GM12872 (cell line): Measurements from ENCODE around the gene ZNF813.

Experiments used
- TF ChIP-seq, protein P1 (sequence below): IDR thresholded peaks from 3 replicates; pipeline ENCODE4 v1.5.1; 2011; ENCODE audit warnings: low read depth, mild to moderate bottlenecking, low read length, moderate library complexity; ENCODE audit not compliant: insufficient read depth

Gene ZNF813

GRCh38 chr19:53518121-53518520 is 50.6 kb downstream of the ZNF813 start:
- TF ChIP-seq, protein P1, sequence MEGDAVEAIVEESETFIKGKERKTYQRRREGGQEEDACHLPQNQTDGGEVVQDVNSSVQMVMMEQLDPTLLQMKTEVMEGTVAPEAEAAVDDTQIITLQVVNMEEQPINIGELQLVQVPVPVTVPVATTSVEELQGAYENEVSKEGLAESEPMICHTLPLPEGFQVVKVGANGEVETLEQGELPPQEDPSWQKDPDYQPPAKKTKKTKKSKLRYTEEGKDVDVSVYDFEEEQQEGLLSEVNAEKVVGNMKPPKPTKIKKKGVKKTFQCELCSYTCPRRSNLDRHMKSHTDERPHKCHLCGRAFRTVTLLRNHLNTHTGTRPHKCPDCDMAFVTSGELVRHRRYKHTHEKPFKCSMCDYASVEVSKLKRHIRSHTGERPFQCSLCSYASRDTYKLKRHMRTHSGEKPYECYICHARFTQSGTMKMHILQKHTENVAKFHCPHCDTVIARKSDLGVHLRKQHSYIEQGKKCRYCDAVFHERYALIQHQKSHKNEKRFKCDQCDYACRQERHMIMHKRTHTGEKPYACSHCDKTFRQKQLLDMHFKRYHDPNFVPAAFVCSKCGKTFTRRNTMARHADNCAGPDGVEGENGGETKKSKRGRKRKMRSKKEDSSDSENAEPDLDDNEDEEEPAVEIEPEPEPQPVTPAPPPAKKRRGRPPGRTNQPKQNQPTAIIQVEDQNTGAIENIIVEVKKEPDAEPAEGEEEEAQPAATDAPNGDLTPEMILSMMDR: no peak

DNA sequence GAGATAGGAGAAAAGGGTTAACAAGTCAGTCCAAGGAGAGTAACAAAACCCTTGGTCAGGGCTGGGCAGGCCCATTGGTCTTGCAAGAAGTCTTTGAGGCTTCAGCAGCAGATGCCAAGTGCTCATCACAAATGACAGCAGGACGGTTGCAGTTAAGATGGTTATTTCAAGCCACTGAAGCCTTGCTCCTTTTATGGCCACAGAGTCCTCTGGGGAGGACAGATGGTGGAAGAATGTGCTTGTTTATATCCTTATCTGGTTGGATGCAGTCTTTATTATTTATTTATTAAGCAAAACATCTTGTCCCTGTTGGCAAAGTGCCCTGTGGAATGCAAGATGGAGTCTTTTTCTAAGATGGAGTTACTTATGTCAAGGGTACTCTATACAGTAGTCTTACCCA is 51.2 kb downstream of the ZNF813 start:
- TF ChIP-seq, protein P1: no peak

DNA sequence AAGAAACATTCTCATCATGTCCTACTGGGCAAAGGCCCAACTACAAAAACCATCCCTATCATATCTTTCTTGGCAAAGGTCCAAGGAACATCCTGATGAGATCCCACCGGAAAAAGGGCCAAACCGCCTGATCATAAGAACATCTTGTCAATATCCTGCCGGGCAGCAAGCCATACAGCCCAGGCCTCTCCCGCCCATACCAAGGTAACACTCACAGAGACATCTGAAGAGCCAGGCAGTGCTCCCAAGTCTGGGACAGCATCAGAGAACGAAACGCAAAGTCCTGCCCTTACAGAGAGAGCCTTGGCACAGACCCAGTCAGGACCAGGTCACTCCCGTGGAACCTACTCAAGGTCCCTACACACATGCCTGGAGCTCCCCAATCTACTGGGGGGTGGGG is 51.9 kb downstream of the ZNF813 start:
- TF ChIP-seq, protein P1: no peak

GRCh38 chr19:53520163-53520546 is 52.6 kb downstream of the ZNF813 start:
- TF ChIP-seq, protein P1: no peak

GRCh38 chr19:53520547-53521372 is 53.2 kb downstream of the ZNF813 start:
- TF ChIP-seq, protein P1: no peak

GRCh38 chr19:53521373-53522202 is 54.1 kb downstream of the ZNF813 start:
- TF ChIP-seq, protein P1: no peak

- TF ChIP-seq, protein P1: no peak
These were observed 58.4 kb downstream of the ZNF813 start for GRCh38 chr19:53525922-53526321.
